ENCODE results near the gene ACY1.

ACY1 gene

DNA sequence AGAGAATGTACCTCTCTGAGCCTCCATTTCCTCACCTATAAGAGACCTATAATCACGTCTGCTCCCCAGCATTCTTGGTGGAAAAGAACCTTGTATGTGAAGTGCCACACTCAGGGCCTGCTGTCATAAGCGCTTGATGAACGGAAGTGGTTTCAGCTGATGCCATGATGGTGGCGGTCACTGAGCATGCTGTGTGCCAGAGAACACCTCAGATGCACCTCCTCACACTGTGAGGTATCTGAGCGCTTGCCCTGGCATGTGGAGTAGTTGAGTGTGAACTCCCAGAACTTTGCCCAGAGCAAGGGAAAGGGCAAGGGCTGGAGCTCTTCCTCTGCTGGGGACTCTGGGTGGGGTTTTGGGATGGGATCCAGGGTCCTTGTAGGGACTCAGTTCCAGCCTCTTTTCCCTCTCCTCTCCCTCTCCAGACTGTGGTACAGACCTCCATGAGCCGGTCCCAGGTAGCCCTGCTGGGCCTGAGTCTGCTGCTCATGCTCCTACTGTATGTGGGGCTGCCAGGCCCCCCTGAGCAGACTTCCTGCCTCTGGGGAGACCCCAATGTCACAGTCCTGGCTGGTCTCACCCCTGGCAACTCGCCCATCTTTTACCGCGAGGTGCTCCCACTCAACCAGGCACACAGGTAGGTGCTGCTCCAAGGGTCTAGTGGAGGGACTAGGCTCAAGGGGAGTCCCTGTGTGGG lies 5.7 kb upstream of the ACY1 start:
- no peak for TF ChIP-seq CTCF (IDR thresholded peaks at IDR 0.05; ENCODE audit: low read depth, low read length, poor library complexity, severe bottlenecking)
- TF ChIP-seq EZH2phosphoT487 (IDR thresholded peaks at IDR 0.05; ENCODE audit: borderline replicate concordance, low read length): no peak

GRCh38 chr3:51978143-51978502 lies 5.2 kb upstream of the ACY1 start:
- H3K4me3 ChIP-seq (ENCODE audit: low read length): no peak overlapping the region
- H3K9me2 ChIP-seq (replicated peaks; ENCODE audit: control insufficient read depth, low read length): no peaks in the 10 kb centered on the region
- H3K36me3 ChIP-seq (ENCODE audit: control insufficient read depth, low read length): peaks cover 8% of the 10 kb centered on the region
- no peaks in the 10 kb centered on the region for H3K9me3 ChIP-seq (ENCODE audit: control insufficient read depth, insufficient read depth, low read length)
- no peaks in the 10 kb centered on the region for H4K20me1 ChIP-seq (ENCODE audit: control insufficient read depth, insufficient read depth, low read depth, low read length)
- H3K4me2 ChIP-seq (ENCODE audit: low read length): no peak overlapping the region
- peaks cover 37% of the 10 kb centered on the region for H3K4me1 ChIP-seq (ENCODE audit: control insufficient read depth, low read length)
- no peaks in the 10 kb centered on the region for H3K27me3 ChIP-seq (ENCODE audit: control insufficient read depth, low read length)
- H3K79me2 ChIP-seq (ENCODE audit: control insufficient read depth, low read length): peaks cover 41% of the 10 kb centered on the region
- H3K27ac ChIP-seq (ENCODE audit: low read depth, low read length): no peak overlapping the region
- TF ChIP-seq EZH2phosphoT487 (IDR thresholded peaks at IDR 0.05; ENCODE audit: borderline replicate concordance, low read length) (no peak), CTCF (IDR thresholded peaks at IDR 0.05; ENCODE audit: low read depth, low read length, poor library complexity, severe bottlenecking) (no peak)
- peaks cover 24% of the 10 kb centered on the region for H3F3A ChIP-seq (ENCODE audit: control insufficient read depth, insufficient read depth)

More for the DNA sequence above, 5.7 kb upstream of the ACY1 start:
- H3F3A ChIP-seq (ENCODE audit: control insufficient read depth, insufficient read depth): peaks cover 25% of the 10 kb centered on the region
- H3K27ac ChIP-seq (ENCODE audit: low read depth, low read length): no peak overlapping the region
- peaks cover 8% of the 10 kb centered on the region for H3K36me3 ChIP-seq (ENCODE audit: control insufficient read depth, low read length)
- no peak overlapping the region for H3K4me3 ChIP-seq (ENCODE audit: low read length)
- H3K27me3 ChIP-seq (ENCODE audit: control insufficient read depth, low read length): no peaks in the 10 kb centered on the region
- H4K20me1 ChIP-seq (ENCODE audit: control insufficient read depth, insufficient read depth, low read depth, low read length): no peaks in the 10 kb centered on the region
- no peaks in the 10 kb centered on the region for H3K9me3 ChIP-seq (ENCODE audit: control insufficient read depth, insufficient read depth, low read length)
- H3K4me2 ChIP-seq (ENCODE audit: low read length): no peak overlapping the region
- H3K4me1 ChIP-seq (ENCODE audit: control insufficient read depth, low read length): peaks cover 34% of the 10 kb centered on the region
- H3K79me2 ChIP-seq (ENCODE audit: control insufficient read depth, low read length): peaks cover 41% of the 10 kb centered on the region
- no peaks in the 10 kb centered on the region for H3K9me2 ChIP-seq (replicated peaks; ENCODE audit: control insufficient read depth, low read length)

- no peaks in the 10 kb centered on the region for H3K9me3 ChIP-seq (ENCODE audit: control insufficient read depth, insufficient read depth, low read length)
- no peak for TF ChIP-seq EZH2phosphoT487 (IDR thresholded peaks at IDR 0.05; ENCODE audit: borderline replicate concordance, low read length)
- TF ChIP-seq CTCF (IDR thresholded peaks at IDR 0.05; ENCODE audit: low read depth, low read length, poor library complexity, severe bottlenecking): no peak
- no peak overlapping the region for H3K4me2 ChIP-seq (ENCODE audit: low read length)
- peaks cover 39% of the 10 kb centered on the region for H3K4me1 ChIP-seq (ENCODE audit: control insufficient read depth, low read length)
- peaks cover 27% of the 10 kb centered on the region for H3K79me2 ChIP-seq (ENCODE audit: control insufficient read depth, low read length)
- H3K27ac ChIP-seq (ENCODE audit: low read depth, low read length): no peak overlapping the region
- peaks cover 30% of the 10 kb centered on the region for H3F3A ChIP-seq (ENCODE audit: control insufficient read depth, insufficient read depth)
- H3K4me3 ChIP-seq (ENCODE audit: low read length): no peak overlapping the region
- peaks cover 6% of the 10 kb centered on the region; the same call in 1 of the 2 replicates for H3K36me3 ChIP-seq (ENCODE audit: control insufficient read depth, low read length)
- no peaks in the 10 kb centered on the region for H3K9me2 ChIP-seq (replicated peaks; ENCODE audit: control insufficient read depth, low read length)
- H3K27me3 ChIP-seq (ENCODE audit: control insufficient read depth, low read length): no peaks in the 10 kb centered on the region
- H4K20me1 ChIP-seq (ENCODE audit: control insufficient read depth, insufficient read depth, low read depth, low read length): no peaks in the 10 kb centered on the region
These were observed 3.1 kb upstream of the ACY1 start for GRCh38 chr3:51980253-51980652.
